Fibroblast of the conjunctiva (primary cell): ENCODE results near the gene ZNF506.
"Not testable (repeated sequence)": the region's sequence is repeated elsewhere in the genome, so short reads cannot be mapped to it uniquely, and the experiment has no call there.

Experiments used
- DNase-seq: peaks from one replicate; pipeline ENCODE4 v3.0.0-alpha.2; 2010; ENCODE audit warnings: low read depth

Gene ZNF506

GRCh38 chr19:19778666-19779065 is 42.9 kb downstream of the ZNF506 start:
- DNase-seq, result no peak

- no peak for DNase-seq
These were observed 43.9 kb downstream of the ZNF506 start for GRCh38 chr19:19777692-19778091.

- DNase-seq, result peak; percentile 99
These were observed 45.1 kb downstream of the ZNF506 start for GRCh38 chr19:19776206-19777008.

- DNase-seq, result no peak
These were observed 45.7 kb downstream of the ZNF506 start for GRCh38 chr19:19775891-19776205.

GRCh38 chr19:19774354-19775033 is 47.1 kb downstream of the ZNF506 start:
- DNase-seq, result no peak

GRCh38 chr19:19771963-19772362 is 49.6 kb downstream of the ZNF506 start:
- not testable (repeated sequence) for DNase-seq

- not testable (repeated sequence) for DNase-seq
These were observed 51.6 kb downstream of the ZNF506 start for GRCh38 chr19:19769971-19770370.

- no peak for DNase-seq
These were observed 63.4 kb downstream of the ZNF506 start for GRCh38 chr19:19758164-19758563.

- DNase-seq, result no peak
These were observed 68.7 kb downstream of the ZNF506 start for GRCh38 chr19:19752760-19753403.

GRCh38 chr19:19751846-19752245 is 69.7 kb downstream of the ZNF506 start:
- no peak for DNase-seq

GRCh38 chr19:19750842-19751790 is 70.4 kb downstream of the ZNF506 start:
- no peak for DNase-seq

GRCh38 chr19:19749908-19750841 is 71.4 kb downstream of the ZNF506 start:
- no peak for DNase-seq

GRCh38 chr19:19749117-19749907 is 72.2 kb downstream of the ZNF506 start:
- no peak for DNase-seq

GRCh38 chr19:19748249-19748938 is 73.2 kb downstream of the ZNF506 start:
- no peak for DNase-seq

- DNase-seq, result no peak
These were observed 74.0 kb downstream of the ZNF506 start for GRCh38 chr19:19747357-19748220.

GRCh38 chr19:19746286-19747213 is 75.0 kb downstream of the ZNF506 start:
- no peak for DNase-seq
